ENCODE data around the gene FASTKD1. TPM values are rescaled to one million over a fixed set of nuclear protein-coding genes. Genes with fewer than 3 reads are reported as not detected.

FASTKD1 gene
- polyA plus RNA-seq, 2 of the 4 experiments (the other 2 are of a cell fraction) = 28.1 to 52.9 TPM

DNA sequence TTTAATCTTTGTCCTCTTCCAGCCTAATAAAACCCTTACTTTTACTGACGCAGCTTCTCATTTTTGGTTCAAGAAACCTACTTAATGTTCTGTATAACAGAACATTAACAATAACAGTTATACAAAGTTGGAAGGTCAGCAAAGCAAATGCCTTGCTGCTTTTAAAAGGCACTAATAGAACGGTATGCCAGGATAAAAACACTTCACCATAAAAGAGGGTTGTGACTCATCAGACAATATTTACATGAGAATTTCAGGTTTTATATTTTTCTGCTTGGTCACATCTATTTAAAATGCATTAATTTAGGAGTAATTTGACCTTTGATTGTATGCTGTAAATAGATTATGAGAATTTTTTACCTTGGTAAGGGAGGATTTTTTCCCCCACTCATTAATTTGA, 61.1 kb downstream of the FASTKD1 start:
- Histone ChIP-seq H3K4me2 (peak overlapping the region; percentile 46), H3K27ac (no peak overlapping the region), H3K4me3 (no peak overlapping the region), H3K9me3 (no peaks in the 10 kb centered on the region), H3K4me1 (peaks cover 26% of the 10 kb centered on the region)
- FAIRE-seq = no peak
- ChIA-PET CTCF (no interaction called here), POLR2A (no interaction called here)
- WGBS (ENCODE audit: missing lambda C conversion rate) = 43% methylated on average over 2 of the region's 2 CpGs
- no peak for TF ChIP-seq CEBPB (IDR thresholded peaks at IDR 0.05)
- TF ChIP-seq POLR2AphosphoS2 (conservative IDR thresholded peaks at IDR 0.05; ENCODE audit: low read length) = no peak
- TF ChIP-seq, protein P1, sequence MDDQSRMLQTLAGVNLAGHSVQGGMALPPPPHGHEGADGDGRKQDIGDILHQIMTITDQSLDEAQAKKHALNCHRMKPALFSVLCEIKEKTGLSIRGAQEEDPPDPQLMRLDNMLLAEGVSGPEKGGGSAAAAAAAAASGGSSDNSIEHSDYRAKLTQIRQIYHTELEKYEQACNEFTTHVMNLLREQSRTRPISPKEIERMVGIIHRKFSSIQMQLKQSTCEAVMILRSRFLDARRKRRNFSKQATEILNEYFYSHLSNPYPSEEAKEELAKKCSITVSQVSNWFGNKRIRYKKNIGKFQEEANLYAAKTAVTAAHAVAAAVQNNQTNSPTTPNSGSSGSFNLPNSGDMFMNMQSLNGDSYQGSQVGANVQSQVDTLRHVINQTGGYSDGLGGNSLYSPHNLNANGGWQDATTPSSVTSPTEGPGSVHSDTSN (IDR thresholded peaks at IDR 0.05) = no peak
- TF ChIP-seq FOSL2 (IDR thresholded peaks at IDR 0.05) = no peak
- peak; percentile 21; the same call in 1 of the 2 replicates for TF ChIP-seq FOSL2 (CRISPR knock-in tag; IDR thresholded peaks at IDR 0.05)
- no peak for TF ChIP-seq RAD21 (conservative IDR thresholded peaks at IDR 0.05 in 1 of 2, IDR thresholded peaks at IDR 0.05 in 1 of 2)
- DNase-seq (ENCODE audit: low read depth in 1 of 2, low spot score in 1 of 2) = no peak
- no peak for ATAC-seq

DNA sequence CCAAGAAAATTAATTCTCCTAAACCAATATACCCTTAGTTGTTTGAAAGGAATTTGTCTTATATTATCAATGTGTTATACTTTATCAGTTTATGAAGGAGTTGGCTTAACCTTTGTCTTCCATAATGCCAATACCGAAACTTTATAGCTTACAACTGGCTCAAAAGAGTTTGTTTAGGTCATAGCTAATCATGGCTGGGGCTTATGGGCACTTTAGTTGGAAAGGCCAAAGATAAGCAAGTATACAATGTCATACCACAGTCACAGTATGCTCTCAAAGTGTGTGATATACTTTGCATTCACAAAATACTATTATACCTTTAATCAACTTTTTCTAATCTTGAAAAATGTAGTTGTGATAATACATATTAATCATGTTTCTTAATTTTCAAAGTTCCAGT, 61.8 kb downstream of the FASTKD1 start:
- no peak for ATAC-seq
- Histone ChIP-seq H3K4me1 (peaks cover 33% of the 10 kb centered on the region), H3K4me3 (no peak overlapping the region), H3K27ac (no peak overlapping the region), H3K9me3 (no peaks in the 10 kb centered on the region), H3K4me2 (peak overlapping the region; percentile 46; the same call in 2 of the 3 replicates)
- ChIA-PET POLR2A (no interaction called here), CTCF (interaction anchor here (0.9 kb wide), 1 partner anchor 32 kb away, joined by 3 read pairs; the partner anchor contains the start of gene BBS5)
- WGBS (ENCODE audit: missing lambda C conversion rate) = 94% methylated on average over 1 of the region's 1 CpG
- TF ChIP-seq CBX2 (IDR thresholded peaks at IDR 0.05; ENCODE audit: borderline replicate concordance, low read depth) = no peak
- FAIRE-seq = no peak
- DNase-seq (ENCODE audit: low read depth in 1 of 2, low spot score in 1 of 2) = no peak

DNA sequence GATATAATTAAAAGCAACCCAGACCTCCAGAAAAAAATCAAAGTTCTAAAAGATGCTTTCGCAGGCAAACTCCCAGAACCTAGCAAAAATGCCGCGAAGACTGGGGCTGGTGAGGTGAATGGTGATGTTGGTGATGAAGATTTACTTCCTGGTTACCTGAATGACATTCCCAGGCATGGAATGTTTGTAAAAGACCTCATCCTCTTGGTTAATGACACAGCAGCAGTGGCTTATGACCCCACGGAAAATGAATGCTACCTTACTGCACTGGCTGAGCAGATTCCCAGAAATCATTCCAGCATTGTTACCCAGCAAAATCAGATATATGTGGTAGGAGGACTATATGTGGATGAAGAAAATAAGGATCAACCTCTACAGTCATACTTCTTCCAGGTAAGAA, 63.2 kb downstream of the FASTKD1 start:
- DNase-seq (ENCODE audit: low read depth in 1 of 2, low spot score in 1 of 2) = no peak

DNA sequence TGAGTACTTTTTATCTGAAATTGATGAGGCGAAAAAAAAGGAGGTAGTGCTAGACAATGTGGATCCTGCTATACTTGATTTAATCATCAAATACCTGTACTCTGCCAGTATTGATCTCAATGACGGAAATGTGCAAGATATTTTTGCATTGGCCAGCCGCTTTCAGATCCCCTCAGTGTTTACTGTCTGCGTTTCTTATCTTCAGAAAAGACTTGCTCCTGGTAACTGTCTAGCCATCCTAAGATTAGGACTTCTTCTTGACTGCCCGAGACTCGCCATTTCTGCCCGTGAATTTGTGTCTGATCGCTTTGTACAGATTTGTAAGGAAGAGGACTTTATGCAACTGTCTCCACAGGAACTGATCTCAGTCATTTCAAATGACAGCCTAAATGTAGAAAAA, 63.7 kb downstream of the FASTKD1 start:
- H3K27ac ChIP-seq = no peak overlapping the region
- ChIA-PET CTCF (interaction anchor here (0.8 kb wide), 2 partner anchors 30 to 315 kb away, joined by 3 read pairs; partner anchors contain the start of gene METTL5), POLR2A (no interaction called here)
- ATAC-seq (no peak; a peak in 1 of 6 replicates), FAIRE-seq (no peak), DNase-seq (ENCODE audit: low read depth in 1 of 2, low spot score in 1 of 2) (no peak)
- H3K4me2 ChIP-seq = no peak overlapping the region; the same call in 2 of the 3 replicates
- TF ChIP-seq HDAC2 (IDR thresholded peaks at IDR 0.05) (no peak), ZNF302 (CRISPR knock-in tag; IDR thresholded peaks at IDR 0.05) (no peak), HOXB13 (CRISPR knock-in tag; IDR thresholded peaks at IDR 0.05; ENCODE audit: low read depth) (no peak), NPAS2 (CRISPR knock-in tag; IDR thresholded peaks at IDR 0.05; ENCODE audit: borderline replicate concordance) (no peak), FOXS1 (CRISPR knock-in tag; IDR thresholded peaks at IDR 0.05) (no peak), RCOR1 (IDR thresholded peaks at IDR 0.05; ENCODE audit: low read depth, low read length) (no peak), JUNB (IDR thresholded peaks at IDR 0.05) (no peak), HOXA7 (CRISPR knock-in tag; IDR thresholded peaks at IDR 0.05) (no peak), SREBF2 (IDR thresholded peaks at IDR 0.05) (no peak), POLR2AphosphoS2 (conservative IDR thresholded peaks at IDR 0.05; ENCODE audit: low read length) (no peak), NR3C1 (IDR thresholded peaks at IDR 0.05) (no peak), MAZ (IDR thresholded peaks at IDR 0.05; ENCODE audit: borderline replicate concordance, low read depth, low read length) (no peak), MYC (IDR thresholded peaks at IDR 0.05; ENCODE audit: borderline replicate concordance, low read length) (no peak), GATA3 (IDR thresholded peaks at IDR 0.05; ENCODE audit: borderline replicate concordance) (no peak), POLR2A (IDR thresholded peaks at IDR 0.05; ENCODE audit: low read length) (no peak)
- TF ChIP-seq, protein P2, sequence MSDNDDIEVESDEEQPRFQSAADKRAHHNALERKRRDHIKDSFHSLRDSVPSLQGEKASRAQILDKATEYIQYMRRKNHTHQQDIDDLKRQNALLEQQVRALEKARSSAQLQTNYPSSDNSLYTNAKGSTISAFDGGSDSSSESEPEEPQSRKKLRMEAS (IDR thresholded peaks at IDR 0.05) = no peak
- TF ChIP-seq, protein P3, sequence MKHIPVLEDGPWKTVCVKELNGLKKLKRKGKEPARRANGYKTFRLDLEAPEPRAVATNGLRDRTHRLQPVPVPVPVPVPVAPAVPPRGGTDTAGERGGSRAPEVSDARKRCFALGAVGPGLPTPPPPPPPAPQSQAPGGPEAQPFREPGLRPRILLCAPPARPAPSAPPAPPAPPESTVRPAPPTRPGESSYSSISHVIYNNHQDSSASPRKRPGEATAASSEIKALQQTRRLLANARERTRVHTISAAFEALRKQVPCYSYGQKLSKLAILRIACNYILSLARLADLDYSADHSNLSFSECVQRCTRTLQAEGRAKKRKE (CRISPR knock-in tag; IDR thresholded peaks at IDR 0.05; ENCODE audit: low read depth) = no peak
- no peak overlapping the region for H3K4me3 ChIP-seq
- H3K9me3 ChIP-seq = no peaks in the 10 kb centered on the region
- H3K4me1 ChIP-seq = peaks cover 34% of the 10 kb centered on the region
- 89% methylated on average over 8 of the region's 8 CpGs for WGBS (ENCODE audit: missing lambda C conversion rate)

More for the DNA sequence above, 63.2 kb downstream of the FASTKD1 start:
- Histone ChIP-seq H3K4me1 (peaks cover 34% of the 10 kb centered on the region), H3K9me3 (no peaks in the 10 kb centered on the region), H3K27ac (no peak overlapping the region), H3K4me3 (no peak overlapping the region), H3K4me2 (no peak overlapping the region)
- ATAC-seq (no peak), FAIRE-seq (no peak)
- POLR2A ChIA-PET = no interaction called here
- TF ChIP-seq SMC3 (IDR thresholded peaks at IDR 0.05) = no peak
- no peak for TF ChIP-seq RNF2 (IDR thresholded peaks at IDR 0.05; ENCODE audit: borderline replicate concordance, low read depth)
- no peak for TF ChIP-seq CBX8 (IDR thresholded peaks at IDR 0.05)
- whole genome bisulfite sequencing (ENCODE audit: missing lambda C conversion rate) = 94% methylated on average over 4 of the region's 4 CpGs
- CTCF ChIA-PET = no interaction called here

Data from A549 (cell line).